GM19397 (cell line): ENCODE measurements around the gene CLMN.

Experiments
- ATAC-seq: cut with Tn5 transposase; IDR thresholded peaks from one replicate; pipeline ENCODE4 v1.9.1; 2021; ENCODE audit warnings: mild to moderate bottlenecking, moderate library complexity; ENCODE audit not compliant: unreplicated experiment

The CLMN gene

DNA sequence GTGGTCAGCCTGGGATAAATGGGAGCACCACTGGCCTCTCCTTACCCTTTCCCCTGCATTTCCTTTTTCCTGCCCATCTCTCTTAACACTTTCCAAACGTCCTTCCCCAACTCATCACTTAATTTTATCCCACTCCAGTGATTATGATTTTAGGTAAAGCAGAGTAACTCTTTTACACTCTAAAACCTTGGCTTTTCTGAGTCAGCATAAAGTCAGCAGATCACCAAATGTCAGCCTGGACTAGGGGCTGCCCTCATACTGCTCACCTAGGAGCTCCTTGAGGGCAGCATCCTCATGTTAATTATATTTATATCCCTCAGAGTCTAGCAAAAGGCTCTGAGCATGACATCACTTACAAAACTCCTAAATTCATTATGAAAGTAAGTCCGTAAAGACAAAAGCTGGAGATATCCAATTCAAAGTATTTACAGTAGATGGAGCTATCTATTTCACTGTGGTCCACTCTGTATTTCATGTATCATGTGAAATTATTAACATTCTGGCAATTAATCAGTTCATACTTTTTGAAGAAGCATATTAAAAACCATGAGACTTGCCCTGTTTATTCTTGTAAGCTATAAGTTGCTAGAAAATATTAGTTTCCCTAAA, 145.4 kb downstream of the CLMN start:
- ATAC-seq = no peak

DNA sequence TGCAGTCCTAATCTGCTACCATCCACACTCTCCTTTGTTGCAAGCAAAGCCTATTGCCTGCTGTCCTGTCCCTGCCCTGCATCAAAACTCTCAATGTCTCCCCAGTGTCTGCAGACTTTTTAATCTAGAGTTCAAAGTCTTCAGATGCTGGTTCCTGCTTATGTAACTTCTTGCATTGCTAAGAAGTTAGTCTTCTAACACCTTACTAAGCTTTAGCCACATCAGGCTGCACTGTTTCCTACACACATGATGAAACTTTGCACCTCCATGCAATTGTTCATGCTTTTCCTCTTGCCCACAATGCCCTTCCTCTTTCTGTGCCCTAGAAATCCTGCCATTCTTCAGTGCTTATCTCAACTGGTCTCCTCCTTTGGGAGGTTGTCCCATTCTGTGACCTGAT, 146.2 kb downstream of the CLMN start:
- ATAC-seq = no peak

DNA sequence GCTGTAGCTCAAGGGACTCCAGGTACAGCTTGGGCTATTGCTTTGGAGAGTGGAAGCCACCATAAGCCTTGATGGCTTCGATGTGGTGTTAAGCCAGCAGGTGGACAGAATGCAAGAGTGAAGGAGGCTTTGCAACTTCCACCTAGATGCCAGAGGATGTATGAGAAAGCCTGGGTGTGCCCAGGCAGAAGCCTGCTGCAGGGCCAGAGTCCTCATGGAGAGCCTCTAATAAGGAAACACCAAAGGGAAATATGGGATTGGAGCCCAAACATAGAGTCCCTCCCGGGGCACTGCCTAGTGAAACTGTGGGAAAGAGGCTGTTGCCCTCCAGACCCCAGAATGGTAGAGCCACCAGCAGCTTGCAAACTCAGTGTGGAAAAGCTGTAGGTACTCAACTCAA, 152.5 kb downstream of the CLMN start:
- ATAC-seq = no peak

DNA sequence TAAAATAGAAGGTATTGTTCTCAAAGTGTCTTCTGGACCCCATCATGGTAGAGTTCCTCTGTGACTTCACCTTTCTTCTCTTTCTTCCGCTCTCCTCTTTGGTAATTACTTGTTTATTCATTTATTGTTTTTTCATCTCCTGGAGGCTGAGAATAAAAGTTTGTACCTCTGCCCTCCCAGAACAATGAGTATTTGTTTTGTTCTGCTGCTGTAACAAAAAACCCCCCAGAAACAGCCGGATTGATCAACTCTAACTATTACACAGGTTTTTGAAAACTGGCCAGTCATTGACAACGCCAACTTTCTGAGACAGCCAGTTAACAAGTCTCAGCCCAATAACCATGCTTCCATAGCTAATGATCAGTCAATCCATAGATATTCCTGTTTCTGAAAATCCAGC, 154.2 kb downstream of the CLMN start:
- no peak for ATAC-seq

DNA sequence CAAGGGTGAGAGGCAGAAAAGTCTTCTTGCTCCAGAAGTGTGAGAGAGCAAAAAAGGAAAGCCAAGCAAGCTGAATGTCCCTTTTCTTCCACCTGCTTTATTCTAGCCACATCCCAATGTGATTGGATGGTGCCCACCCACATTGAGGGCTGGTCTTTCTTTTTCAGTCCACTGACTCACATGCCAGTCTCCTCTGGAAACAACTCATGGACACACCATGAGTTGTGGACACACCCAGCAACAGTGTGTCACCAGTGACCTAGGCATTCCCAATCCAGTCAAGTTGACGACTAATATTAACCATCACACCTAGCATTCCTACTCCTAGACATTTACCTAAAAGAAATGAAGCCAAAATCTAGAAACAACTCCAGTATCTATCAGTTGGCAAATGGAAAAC, 155.2 kb downstream of the CLMN start:
- ATAC-seq = no peak

DNA sequence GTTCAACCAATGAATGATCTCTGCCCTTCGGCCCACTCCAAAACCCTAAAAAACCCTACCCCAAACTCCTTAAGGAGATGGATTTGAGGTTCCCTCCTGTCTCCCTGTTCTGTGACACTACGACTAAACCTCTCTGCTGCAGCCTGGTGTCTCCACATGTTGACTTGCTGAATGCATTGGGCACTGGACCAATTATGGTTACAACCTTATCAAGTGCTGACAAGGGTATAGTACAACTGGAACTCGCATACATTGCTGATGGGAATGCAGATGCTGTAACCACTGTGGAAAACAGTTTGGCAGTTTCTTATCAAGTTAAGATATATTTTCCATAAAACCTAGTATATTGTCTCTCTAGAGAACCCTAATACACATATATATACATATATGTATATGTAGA, 156.0 kb downstream of the CLMN start:
- no peak for ATAC-seq

DNA sequence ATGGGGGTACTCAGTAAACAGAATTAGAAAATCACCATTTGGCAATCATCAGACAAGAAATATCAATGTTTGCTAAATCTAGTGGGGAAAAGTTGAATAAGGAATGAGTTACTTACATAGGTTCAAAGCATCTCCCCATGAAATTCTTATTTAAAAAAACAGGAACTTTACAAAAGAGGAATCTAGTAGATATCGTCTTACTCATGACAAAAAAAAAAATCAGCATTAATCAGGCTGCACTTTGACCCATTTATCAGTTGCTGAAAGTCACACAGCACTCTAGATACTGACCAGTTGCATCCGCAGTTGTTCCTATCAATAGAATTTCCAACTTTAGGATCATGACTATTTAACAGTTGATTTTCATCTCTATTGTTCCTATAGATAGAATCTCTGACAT, 156.6 kb downstream of the CLMN start:
- no peak for ATAC-seq

DNA sequence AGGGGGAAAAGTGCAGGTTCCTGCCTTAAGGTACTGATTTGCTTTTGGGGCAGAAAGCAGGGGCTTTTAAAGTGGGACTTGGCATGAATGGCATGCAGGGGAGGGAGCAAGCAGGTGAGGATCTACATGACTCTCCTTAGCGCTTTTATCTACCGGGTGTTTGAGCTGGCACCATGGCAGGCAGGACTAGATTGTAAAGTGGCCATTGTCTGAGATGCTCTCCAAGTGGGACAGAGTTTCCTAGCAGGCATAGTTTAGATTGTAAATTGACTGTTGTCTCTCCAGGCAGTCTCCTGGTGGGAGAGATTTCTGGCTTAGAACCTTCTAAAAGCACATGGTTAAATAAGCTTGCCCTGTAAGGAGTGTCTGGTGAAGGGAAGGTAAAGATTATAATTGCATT, 157.1 kb downstream of the CLMN start:
- ATAC-seq = no peak

DNA sequence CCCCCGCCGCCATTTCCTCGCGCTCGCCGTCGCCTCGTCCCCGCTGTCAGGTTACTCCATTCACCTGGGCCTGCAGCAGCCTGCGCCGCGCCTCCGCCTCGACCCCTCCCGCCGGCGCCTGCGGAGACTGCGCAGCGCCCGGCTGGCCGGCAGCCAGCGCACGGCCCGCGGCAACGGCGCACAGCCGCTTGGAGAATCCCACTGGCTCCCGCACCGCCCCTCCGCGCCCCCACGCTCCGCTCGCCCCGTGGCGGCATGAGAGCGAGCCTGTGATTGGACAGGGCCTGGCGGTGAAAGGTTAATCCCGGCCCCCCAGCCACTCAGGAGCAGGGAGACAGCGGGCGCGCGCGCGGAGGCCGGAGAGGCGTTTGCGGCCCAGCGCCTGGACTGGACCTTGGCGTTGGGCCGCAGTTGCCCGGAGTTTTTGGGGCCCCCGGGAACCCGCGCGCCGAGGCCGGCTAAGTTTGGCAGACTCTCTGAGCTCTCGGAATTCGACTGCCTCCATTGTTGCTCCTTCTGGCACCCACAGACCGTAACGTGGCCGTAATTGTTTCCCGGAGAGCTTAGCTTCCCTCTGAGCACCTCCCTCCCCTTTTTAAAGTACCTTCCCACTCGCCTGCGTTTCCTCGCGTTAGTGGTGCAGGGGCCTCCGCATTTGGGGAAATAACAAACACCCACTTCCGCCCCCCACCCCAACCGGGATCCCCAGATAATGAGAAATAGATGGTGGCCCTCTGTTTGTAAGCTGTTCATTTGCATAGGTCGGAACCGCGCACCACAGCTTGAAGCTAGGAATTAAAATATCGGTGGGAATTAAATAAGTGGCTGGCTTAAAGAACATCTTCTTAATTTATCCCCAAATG, 162.2 kb downstream of the CLMN start, which contains the start of gene DICER1:
Gene DICER1, minus strand, starts transcription at position 203 of the 863 bp plus-strand sequence. CDS start 24,071 bp downstream, outside the sequence.
- peak; percentile 83 for ATAC-seq

DNA sequence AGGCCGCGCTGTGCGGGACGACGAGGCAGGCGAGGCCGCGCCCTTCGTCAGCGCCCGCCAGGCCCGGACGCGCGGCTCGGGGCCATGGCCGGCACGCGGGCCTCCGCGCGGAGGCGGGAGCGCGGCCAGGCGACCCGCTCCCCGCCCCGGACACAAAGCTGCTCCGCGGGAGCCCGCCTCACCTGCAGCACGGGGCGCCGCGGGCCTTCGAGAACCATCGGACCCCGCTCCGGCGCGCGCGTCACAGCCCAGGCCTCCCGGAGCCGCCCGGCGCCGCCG, 162.7 kb downstream of the CLMN start:
- peak; percentile 39 for ATAC-seq

DNA sequence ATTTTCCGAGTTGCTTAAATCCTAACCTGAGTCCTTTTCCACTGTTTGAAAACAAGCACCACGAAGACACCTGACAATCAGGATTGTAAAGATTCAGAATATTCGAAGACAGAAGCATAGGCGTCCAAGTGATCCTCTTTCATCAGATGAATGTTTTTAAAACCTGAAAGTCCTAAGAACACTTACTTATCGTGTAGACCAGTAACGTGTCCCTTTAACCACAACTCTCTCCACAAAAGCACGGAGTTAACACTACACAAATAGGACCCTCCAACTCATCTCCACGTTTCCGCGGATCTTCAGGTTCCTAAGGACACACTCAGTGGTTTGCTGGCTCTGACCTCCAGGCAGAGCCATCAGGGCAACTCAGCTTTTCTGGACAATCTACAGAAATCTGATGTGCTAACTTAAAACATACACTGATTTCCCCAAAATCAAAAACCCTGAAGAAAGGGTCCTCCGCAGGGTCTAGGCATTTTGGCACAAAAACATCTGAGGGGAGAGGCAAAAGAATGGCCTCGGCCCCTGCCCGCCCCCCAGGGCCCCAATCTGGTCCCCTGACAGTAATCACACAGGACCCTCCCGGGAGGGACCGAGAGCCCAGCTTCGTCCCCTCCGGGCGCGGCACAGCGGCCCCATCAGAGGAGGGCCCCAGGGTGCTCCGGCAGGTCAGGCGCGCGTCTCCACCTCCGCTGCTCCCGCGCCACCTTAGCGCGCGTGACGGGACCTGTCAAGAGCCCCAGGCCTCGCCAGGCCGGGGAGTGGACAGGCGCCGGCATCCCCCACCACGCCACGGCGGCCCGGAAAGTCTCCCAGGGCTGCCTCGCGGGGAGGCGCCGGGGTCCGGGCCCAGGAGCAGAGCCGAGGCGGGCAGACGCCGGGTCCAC, 163.3 kb downstream of the CLMN start:
- peak; percentile 35 for ATAC-seq

DNA sequence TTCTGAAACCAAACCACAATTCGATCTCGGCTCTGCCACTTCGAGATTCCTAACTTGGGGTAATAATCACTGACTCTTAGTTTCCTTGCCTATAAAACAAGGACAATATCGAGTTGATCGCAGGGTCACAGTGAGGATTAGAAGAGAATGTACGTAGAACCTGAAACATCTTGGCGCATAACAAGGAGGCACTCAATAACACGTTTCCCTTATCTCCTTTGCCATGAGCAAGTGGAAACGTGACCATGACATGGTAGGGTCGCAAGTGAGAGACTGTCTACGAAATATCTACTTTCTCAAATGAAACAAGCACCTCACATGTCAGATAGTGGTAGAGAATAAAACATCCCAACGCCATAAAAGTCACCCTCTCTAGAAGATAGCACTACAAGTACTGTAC, 164.7 kb downstream of the CLMN start:
- no peak for ATAC-seq

DNA sequence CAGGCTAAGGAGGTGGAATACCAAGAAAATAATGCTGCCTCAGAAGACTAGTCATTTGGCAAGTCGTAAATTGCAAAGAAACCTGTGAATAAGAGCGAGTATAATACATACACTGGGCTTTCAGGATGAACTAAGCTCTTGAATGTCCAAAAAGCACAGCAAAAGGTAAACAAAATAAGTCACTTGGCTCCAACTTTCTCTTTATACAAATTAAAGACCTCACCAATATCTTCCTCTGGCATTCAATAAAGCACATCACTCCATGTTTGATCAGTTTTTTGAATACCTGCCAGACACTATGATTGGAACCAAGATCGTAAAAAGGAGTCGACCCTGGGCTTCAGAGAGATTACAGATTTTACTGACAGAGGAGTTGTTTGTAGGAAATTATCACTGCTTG, 165.8 kb downstream of the CLMN start:
- no peak for ATAC-seq

DNA sequence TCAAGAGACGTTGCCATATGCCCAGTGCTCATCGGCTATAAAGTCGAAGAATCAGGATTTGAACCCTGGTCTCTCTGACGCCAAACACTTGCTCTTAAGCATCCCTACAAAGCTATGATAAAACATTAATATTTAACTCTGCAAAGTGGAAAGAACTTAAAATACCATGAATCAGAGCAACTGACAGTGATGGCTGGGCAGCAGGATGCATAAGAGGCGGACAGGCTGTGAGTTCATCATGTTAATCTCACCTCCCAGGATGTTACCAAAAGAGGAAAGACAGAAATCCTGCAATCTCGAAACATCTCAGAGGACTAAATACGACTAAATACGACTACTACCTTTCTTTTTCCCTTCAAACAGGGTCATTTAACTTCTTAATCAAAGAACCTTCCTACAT, 168.1 kb downstream of the CLMN start:
- no peak for ATAC-seq

DNA sequence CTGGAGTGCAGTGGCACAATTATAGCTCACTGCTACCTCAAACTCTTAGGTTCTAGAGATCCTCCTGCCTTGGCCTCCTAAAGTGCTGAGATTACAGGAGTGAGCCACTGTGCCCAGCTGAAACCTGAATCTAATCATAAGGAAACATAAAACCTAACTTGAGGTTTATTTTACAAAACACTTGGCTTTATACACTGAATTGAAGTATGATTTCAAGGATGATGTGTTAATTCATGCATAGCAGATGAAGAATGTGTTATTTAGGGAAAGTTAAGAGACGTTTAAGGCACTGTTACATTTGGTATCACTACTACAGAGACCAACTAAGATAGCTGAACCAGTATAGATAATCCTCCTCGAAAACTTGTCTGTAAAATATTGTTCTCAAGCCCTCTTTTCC, 168.8 kb downstream of the CLMN start:
- no peak for ATAC-seq

DNA sequence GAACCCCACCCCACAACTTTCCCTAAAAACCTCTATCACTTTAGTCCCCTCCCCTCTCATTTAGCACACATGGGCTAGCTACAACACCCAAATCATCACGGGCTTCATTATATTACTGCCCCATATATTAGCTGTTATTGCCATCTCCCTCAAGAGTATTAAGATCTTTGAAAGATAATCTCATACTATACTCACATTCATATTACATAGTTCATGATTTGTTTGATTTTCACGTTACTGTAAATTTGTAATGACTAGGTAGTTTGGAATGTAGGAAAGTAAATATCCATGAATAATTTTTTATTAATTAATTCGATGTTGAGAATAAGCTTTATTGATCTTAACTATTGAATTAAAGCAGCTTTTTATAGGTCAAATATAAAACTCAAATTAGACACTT, 170.3 kb downstream of the CLMN start:
- ATAC-seq = no peak

DNA sequence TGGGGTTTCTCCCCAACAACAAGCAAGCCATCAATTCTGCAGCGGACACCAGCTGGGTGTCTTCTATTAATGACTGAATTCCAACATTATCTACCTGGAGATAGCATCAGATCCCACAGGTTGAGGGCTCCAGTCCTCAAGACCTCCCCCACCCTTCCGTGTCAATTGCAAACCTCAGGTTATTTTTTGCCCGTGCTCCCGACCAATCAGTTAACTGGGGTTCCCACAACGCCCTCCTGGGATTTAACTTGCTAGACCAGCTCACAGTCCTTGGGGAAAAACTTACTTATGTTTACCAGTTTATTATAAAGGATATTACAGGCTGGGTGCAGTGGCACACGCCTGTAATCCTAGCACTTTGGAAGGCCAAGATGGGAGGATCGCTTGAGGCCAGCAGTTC, 172.1 kb downstream of the CLMN start:
- no peak for ATAC-seq

DNA sequence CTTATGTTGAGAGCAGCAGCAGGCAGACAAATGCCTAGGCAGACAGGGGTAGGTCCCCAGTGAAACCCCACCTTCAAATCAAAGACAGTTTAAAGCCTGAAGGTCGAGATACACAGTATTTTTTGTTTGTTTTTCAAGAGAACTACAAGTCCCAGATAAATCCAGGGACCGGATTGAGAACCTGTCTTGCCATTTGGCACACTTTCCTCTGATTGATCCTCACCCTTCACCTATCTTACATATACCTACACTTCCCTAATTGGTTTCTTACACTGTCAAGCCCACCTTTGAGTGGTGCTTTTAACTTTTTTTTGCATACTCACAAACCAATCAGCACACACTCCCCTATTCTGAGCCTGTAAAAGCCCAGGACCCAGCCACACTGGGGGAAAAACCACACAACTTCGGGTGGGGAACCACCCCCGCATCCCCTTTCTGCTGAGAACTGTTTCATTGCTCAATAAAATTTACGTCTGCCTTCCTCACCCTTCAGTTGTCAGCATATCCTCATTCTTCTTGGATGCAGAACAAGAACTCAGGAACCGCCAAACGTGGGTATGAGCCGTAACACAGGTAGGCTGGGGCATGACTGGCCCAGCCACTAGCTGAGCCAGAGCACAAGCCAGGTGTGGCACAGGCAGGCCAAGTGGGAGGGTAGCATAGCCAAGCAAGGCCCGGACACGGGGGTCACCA, 173.5 kb downstream of the CLMN start:
- ATAC-seq = no peak

DNA sequence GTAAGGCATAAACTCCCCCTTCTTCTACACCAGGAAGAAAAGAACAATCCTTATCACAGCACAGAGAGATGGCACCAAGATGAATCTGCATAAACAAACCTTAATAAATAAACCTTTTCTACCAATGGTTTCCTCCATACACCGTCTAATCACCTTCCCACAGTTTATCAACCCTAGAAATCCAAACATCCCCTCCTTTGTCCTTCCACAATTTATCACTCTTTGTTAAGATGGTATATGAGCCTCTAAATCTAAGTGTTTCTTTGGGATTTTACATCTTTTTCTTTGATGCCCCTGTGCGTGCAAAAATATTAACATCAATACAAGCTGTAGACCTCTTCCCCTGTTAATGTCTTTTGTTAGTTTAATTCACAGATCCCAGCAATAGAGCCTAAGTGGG, 174.9 kb downstream of the CLMN start:
- ATAC-seq = no peak

DNA sequence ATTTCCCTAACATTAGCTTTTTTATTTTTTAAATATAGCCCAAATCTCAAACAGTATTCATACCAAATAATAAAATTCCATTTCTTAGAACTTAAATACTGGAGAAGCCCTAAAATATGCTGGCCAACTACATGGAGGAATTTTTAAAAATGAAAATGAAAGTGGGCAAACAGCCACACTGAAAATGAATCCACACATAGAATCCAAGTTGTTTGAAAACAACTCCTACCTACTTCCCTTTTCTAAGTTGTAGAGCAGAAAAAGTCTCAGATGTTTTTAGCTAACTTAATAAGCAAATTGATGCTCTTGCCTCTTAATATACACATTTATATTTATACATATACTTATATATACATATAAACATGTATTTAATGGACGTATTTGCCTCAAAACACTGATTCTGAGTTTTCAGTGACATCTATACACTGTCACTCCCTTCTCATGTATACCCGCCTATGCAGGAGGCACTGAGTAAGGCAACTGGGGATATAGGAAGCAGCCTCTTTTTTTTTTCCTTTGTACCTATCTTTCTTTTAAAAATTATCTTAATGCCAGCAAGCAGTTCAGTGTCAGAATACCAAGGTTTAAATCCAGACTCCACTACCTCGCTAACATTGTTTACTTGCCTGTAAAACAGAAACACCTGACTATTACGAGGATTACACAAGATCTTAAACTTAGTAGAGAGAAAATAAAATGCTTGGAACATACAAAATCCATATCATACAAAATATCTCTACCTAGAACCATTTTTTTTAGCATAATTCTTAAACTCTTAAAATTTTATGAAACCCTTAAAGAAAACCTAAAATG, 175.7 kb downstream of the CLMN start:
- ATAC-seq = no peak
